ENCODE data around the gene GOPC. TPM values are rescaled to one million over a fixed set of nuclear protein-coding genes. Genes with fewer than 3 reads are reported as not detected.

GOPC gene
- total RNA-seq, 1 experiment from 2014 or later = 24.2 TPM

- Histone ChIP-seq H3K4me2 (ENCODE audit: low read length) (no peak overlapping the region), H3K27me3 (ENCODE audit: insufficient read depth, low read length) (no peaks in the 10 kb centered on the region), H3K4me3 (replicated peaks in 1 of 2; ENCODE audit: low read depth in 1 of 2, low read length in 2 of 2) (no peak overlapping the region), H3K36me3 (ENCODE audit: control insufficient read depth in 1 of 2, insufficient read depth in 2 of 2, low read length in 2 of 2) (peaks cover 0 to 13% of the 10 kb centered on the region in 2 experiments; a peak in 1 of 4 replicates), H3K9me3 (ENCODE audit: control insufficient read depth in 1 of 2, insufficient read depth in 1 of 2, low read depth in 1 of 2, low read length in 2 of 2) (no peaks in the 10 kb centered on the region), H3K4me1 (ENCODE audit: control insufficient read depth in 1 of 2, insufficient read depth in 2 of 2, low read length in 2 of 2) (peaks cover 20 to 30% of the 10 kb centered on the region in 2 experiments), H3K9ac (ENCODE audit: low read length) (no peak overlapping the region), H2AFZ (ENCODE audit: low read depth, low read length, poor library complexity, severe bottlenecking) (no peak overlapping the region), H3K79me2 (ENCODE audit: insufficient read depth, low read length) (no peaks in the 10 kb centered on the region), H3K9me2 (ENCODE audit: insufficient read depth) (no peaks in the 10 kb centered on the region), H3K27ac (ENCODE audit: low read depth, low read length) (peak overlapping the region; percentile 10; the same call in 1 of the 2 replicates), H4K20me1 (ENCODE audit: insufficient read depth) (no peaks in the 10 kb centered on the region)
- TF ChIP-seq POLR2AphosphoS5 (IDR thresholded peaks at IDR 0.05; ENCODE audit: low read depth, low read length) = no peak
- TF ChIP-seq ZNF274 (IDR thresholded peaks at IDR 0.05; ENCODE audit: low read depth, low read length) = no peak
- TF ChIP-seq YY1 (IDR thresholded peaks at IDR 0.05; ENCODE audit: extremely low read depth, insufficient replicate concordance, low read depth, low read length) = no peak
- TF ChIP-seq ZBTB33 (IDR thresholded peaks at IDR 0.05; ENCODE audit: extremely low read depth, insufficient replicate concordance, low read length) = no peak
- TF ChIP-seq EZH2 (IDR thresholded peaks at IDR 0.05) = no peak
- TF ChIP-seq ZFX (IDR thresholded peaks at IDR 0.05) = no peak
- no peak for TF ChIP-seq CEBPB (IDR thresholded peaks at IDR 0.05; ENCODE audit: low read depth)
- TF ChIP-seq SRF (IDR thresholded peaks at IDR 0.05; ENCODE audit: low read depth) = no peak
- no peak for TF ChIP-seq REST (IDR thresholded peaks at IDR 0.05; ENCODE audit: low read depth)
- TF ChIP-seq RAD21 (IDR thresholded peaks at IDR 0.05; ENCODE audit: low read depth) = no peak
- TF ChIP-seq SP1 (IDR thresholded peaks at IDR 0.05; ENCODE audit: low read depth) = no peak
- no peak for TF ChIP-seq POLR2A (IDR thresholded peaks at IDR 0.05; ENCODE audit: borderline replicate concordance, extremely low read depth, insufficient read depth, insufficient read length)
- ChIA-PET CTCF (no interaction called here), RAD21 (ENCODE audit: low non-redundant PET in 1 of 2, low total read pairs in 2 of 2, uncharacterized antibody in 2 of 2, unreplicated experiment in 2 of 2) (no interaction called here), POLR2A (no interaction called here)
- intact Hi-C loops (cut with micrococcal nuclease) = no loop called here
- BruUV-seq (replicated peaks) = no TSS peak
- DNase-seq (ENCODE audit: low read depth, low spot score) (no peak), ATAC-seq (no peak)
Measured at GRCh38 chr6:117549611-117550010, 52.7 kb downstream of the GOPC start.
